ENCODE measurements around the gene ZNF230. TPM values are rescaled to one million over a fixed set of nuclear protein-coding genes. Genes with fewer than 3 reads are reported as not detected.

The ZNF230 gene
- total and polyA plus RNA-seq, 9 of the 15 experiments (the other 6 are each of a cell fraction or from before 2014, with no cell fraction given), result 1.3 to 4.0 (median 2.2) TPM

DNA sequence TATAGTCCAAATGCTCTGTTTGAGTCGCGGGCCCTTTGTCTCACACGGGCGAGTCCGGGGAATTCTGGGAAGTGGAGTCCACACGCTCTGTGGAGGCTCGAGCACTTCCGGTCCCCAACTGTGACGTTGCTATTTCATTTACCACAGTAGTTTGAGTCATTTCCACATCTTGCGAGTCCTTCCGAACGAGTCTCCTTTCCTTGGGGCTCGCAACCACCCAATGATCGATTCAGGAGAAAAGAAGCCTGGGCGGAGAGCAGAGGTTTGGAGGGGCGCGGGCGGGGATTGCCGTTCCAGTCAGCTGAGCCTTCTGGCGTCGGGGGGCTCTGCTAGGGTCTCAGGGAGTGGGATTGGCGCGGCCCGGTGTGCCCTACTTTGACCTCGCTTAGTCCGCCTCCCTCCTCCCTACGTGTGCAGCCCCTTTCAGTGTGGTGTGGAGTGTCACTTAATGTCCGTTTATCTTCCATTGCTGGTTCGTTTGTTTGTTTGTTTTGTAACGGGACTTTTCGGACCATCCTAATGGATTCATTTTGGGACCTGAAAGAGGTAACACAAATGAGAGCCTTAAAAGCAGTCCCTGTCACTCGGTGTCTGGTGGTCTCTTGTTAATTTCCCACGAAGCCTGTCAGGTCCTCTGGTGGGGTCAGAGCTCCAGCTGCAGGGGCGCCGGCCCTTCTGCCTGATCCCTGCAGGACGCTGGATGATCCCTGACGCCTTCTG is 22.6 kb downstream of the ZNF230 start, which contains the start of gene ZNF222 (continued):
- TF ChIP-seq, protein P1, sequence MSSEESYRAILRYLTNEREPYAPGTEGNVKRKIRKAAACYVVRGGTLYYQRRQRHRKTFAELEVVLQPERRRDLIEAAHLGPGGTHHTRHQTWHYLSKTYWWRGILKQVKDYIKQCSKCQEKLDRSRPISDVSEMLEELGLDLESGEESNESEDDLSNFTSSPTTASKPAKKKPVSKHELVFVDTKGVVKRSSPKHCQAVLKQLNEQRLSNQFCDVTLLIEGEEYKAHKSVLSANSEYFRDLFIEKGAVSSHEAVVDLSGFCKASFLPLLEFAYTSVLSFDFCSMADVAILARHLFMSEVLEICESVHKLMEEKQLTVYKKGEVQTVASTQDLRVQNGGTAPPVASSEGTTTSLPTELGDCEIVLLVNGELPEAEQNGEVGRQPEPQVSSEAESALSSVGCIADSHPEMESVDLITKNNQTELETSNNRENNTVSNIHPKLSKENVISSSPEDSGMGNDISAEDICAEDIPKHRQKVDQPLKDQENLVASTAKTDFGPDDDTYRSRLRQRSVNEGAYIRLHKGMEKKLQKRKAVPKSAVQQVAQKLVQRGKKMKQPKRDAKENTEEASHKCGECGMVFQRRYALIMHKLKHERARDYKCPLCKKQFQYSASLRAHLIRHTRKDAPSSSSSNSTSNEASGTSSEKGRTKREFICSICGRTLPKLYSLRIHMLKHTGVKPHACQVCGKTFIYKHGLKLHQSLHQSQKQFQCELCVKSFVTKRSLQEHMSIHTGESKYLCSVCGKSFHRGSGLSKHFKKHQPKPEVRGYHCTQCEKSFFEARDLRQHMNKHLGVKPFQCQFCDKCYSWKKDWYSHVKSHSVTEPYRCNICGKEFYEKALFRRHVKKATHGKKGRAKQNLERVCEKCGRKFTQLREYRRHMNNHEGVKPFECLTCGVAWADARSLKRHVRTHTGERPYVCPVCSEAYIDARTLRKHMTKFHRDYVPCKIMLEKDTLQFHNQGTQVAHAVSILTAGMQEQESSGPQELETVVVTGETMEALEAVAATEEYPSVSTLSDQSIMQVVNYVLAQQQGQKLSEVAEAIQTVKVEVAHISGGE (CRISPR knock-in tag; IDR thresholded peaks at IDR 0.05), result peak in 1 of 3 experiments; percentile 83; a peak in 2 of 6 replicates
- TF ChIP-seq, protein P2, sequence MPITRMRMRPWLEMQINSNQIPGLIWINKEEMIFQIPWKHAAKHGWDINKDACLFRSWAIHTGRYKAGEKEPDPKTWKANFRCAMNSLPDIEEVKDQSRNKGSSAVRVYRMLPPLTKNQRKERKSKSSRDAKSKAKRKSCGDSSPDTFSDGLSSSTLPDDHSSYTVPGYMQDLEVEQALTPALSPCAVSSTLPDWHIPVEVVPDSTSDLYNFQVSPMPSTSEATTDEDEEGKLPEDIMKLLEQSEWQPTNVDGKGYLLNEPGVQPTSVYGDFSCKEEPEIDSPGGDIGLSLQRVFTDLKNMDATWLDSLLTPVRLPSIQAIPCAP (CRISPR knock-in tag; IDR thresholded peaks at IDR 0.05; ENCODE audit: borderline replicate concordance), result no peak
- no peak for TF ChIP-seq NR3C1 (CRISPR knock-in tag; IDR thresholded peaks at IDR 0.05)
- no peak for TF ChIP-seq PHTF2 (CRISPR knock-in tag; IDR thresholded peaks at IDR 0.05)
- TF ChIP-seq ZNF79 (CRISPR knock-in tag; IDR thresholded peaks at IDR 0.05; ENCODE audit: low read depth), result no peak
- TF ChIP-seq SAFB (IDR thresholded peaks at IDR 0.05; ENCODE audit: borderline replicate concordance, low read depth, low read length), result no peak
- TF ChIP-seq FUS (optimal IDR thresholded peaks at IDR 0.05; ENCODE audit: low read depth, low read length), result no peak
- TF ChIP-seq ZNF316 (IDR thresholded peaks at IDR 0.05), result peak; percentile 47; the same call in 1 of the 2 replicates
- no peak for TF ChIP-seq SMARCC2 (IDR thresholded peaks at IDR 0.05; ENCODE audit: low read depth)
- peak; percentile 73 for TF ChIP-seq ETV1 (tag; conservative IDR thresholded peaks at IDR 0.05; ENCODE audit: low read depth)
- peak; percentile 33; the same call in 1 of the 2 replicates for TF ChIP-seq BHLHE40 (IDR thresholded peaks at IDR 0.05; ENCODE audit: low read length)
- TF ChIP-seq HNRNPLL (IDR thresholded peaks at IDR 0.05; ENCODE audit: low read depth, low read length, poor library complexity, severe bottlenecking), result no peak
- TF ChIP-seq MBD1 (CRISPR knock-in tag; IDR thresholded peaks at IDR 0.05), result no peak
- TF ChIP-seq CHD1 (IDR thresholded peaks at IDR 0.05; ENCODE audit: low read length), result peak; percentile 61
- TF ChIP-seq, protein P3, sequence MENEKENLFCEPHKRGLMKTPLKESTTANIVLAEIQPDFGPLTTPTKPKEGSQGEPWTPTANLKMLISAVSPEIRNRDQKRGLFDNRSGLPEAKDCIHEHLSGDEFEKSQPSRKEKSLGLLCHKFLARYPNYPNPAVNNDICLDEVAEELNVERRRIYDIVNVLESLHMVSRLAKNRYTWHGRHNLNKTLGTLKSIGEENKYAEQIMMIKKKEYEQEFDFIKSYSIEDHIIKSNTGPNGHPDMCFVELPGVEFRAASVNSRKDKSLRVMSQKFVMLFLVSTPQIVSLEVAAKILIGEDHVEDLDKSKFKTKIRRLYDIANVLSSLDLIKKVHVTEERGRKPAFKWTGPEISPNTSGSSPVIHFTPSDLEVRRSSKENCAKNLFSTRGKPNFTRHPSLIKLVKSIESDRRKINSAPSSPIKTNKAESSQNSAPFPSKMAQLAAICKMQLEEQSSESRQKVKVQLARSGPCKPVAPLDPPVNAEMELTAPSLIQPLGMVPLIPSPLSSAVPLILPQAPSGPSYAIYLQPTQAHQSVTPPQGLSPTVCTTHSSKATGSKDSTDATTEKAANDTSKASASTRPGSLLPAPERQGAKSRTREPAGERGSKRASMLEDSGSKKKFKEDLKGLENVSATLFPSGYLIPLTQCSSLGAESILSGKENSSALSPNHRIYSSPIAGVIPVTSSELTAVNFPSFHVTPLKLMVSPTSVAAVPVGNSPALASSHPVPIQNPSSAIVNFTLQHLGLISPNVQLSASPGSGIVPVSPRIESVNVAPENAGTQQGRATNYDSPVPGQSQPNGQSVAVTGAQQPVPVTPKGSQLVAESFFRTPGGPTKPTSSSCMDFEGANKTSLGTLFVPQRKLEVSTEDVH (IDR thresholded peaks at IDR 0.05; ENCODE audit: low read depth, partially characterized antibody), result no peak
- TF ChIP-seq ZZZ3 (IDR thresholded peaks at IDR 0.05), result no peak
- TF ChIP-seq RBM14 (IDR thresholded peaks at IDR 0.05; ENCODE audit: borderline replicate concordance, insufficient read depth, low read depth, low read length), result no peak
- no peak for TF ChIP-seq ZEB2 (IDR thresholded peaks at IDR 0.05)
- no peak for TF ChIP-seq ZC3H8 (IDR thresholded peaks at IDR 0.05)

All from K562 (cell line).